Upper lobe of left lung (tissue), 4 donors: Measurements from ENCODE around the gene PRR14.

Source experiments
- CTCF ChIP-seq, 6 experiments: fragments of 450-650 bp in 4 of 6; fragments of 200-600 bp in 2 of 6; sonication (generic) in 2 of 6; IDR thresholded peaks; one replicate each; pipeline ENCODE4 v1.5.1; 2016 to 2019; ENCODE audit warnings: antibody characterized with exemption in 6 of 6
- EP300 ChIP-seq, 4 donors: sonication (generic); formaldehyde crosslinking; IDR thresholded peaks; one replicate each; pipeline ENCODE4 v1.5.1; 2017; ENCODE audit warnings: antibody characterized with exemption in 4 of 4, control low read depth in 2 of 4
- POLR2A ChIP-seq, 4 donors: fragments of 450-650 bp; IDR thresholded peaks; one replicate each; pipeline ENCODE4 v1.5.1; 2016 to 2017; ENCODE audit warnings: antibody characterized with exemption in 4 of 4, mild to moderate bottlenecking in 2 of 4
- POLR2AphosphoS5 ChIP-seq, 2 donors: sonication (generic); formaldehyde crosslinking; IDR thresholded peaks; one replicate each; pipeline ENCODE4 v1.5.1; 2017; ENCODE audit warnings: antibody characterized with exemption in 2 of 2

GRCh38 chr16:30641378-30641982, 9.3 kb upstream of the PRR14 start:
- TF ChIP-seq CTCF (IDR thresholded peaks at IDR 0.05), result no peak
- TF ChIP-seq POLR2A (IDR thresholded peaks at IDR 0.05), result no peak
- TF ChIP-seq POLR2AphosphoS5 (IDR thresholded peaks at IDR 0.05), result no peak
- TF ChIP-seq EP300 (IDR thresholded peaks at IDR 0.05), result no peak
